ENCODE measurements around the gene EFCAB9.
"Not testable (repeated sequence)": the region's sequence is repeated elsewhere in the genome, so short reads cannot be mapped to it uniquely, and the experiment has no call there.

Gene EFCAB9

GRCh38 chr5:172193872-172194271 is at the start of gene EFCAB9:
EFCAB9 (plus strand) TSS chr5:172194172; CDS start chr5:172194173, 1 bp downstream.
- DNase-seq (ENCODE audit: low read depth), result no peak

DNA sequence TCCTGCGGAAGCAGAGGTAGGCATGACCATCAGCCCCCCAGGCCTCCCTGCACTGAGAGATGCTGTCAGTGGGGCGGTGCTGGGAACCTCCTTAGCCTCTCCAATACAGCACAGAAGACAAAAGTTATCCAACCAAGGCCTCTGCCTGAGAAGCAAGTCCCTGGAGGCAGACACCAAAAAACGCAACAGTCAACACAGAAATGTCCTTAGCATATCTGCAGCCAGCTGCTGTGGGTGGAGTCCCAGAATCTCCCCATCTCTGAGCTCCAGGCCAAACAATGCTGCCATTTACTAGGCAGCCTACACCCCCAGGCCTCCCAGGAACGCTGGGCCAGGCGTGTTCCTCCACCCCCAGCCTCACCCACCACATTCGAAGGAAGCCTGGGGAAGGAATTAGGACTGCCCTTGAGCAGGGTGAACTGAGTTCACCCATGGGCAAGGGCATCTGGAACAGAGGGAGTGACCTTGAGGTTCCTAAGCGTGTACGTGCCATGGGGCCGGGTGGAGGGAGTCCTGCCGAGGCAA is 49.6 kb upstream of the EFCAB9 start:
- no peak for DNase-seq (ENCODE audit: low read depth)

- no peak for DNase-seq (ENCODE audit: low read depth)
These were observed 48.8 kb upstream of the EFCAB9 start for GRCh38 chr5:172144931-172145869.

DNA sequence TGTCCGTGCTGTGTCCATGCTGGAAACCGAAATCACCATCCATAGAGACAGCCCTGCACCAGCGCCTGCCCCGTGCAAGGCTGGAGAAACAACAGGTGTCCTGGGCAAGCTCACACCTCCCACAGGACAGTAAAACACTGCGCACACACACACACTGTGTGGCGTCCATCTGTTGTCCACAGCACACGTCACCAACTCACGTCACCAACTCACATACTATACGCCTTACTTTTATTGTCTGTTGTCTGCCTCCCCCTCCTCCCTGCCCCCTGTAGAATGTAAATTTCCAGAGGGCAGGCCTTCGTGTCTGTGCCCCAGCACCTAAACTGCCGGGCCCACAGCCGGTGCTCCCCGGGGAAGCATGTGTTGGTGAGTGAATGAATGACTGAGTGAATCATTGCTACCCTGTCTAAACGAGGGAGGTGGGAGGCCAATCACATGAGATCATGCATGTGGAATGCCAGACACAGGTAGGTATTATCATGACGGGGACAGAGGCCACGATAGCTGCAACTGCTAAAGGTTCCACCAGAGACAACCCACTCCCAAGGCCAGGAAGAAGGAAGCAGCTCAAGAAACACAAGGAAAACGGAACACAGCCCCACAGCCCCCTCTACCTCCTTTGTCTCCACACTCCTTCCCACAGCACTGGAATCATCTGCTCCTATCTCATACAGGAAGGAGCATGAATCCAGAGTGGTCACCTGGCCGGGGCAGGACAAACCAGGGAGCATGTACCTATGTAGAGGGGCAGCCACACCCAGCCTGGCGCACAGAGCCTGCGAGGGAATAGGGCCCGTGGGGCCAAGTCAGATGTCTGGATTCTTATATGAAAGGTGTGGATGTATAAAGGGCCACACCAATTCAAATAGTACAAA is 47.9 kb upstream of the EFCAB9 start:
- no peak for DNase-seq (ENCODE audit: low read depth)

DNA sequence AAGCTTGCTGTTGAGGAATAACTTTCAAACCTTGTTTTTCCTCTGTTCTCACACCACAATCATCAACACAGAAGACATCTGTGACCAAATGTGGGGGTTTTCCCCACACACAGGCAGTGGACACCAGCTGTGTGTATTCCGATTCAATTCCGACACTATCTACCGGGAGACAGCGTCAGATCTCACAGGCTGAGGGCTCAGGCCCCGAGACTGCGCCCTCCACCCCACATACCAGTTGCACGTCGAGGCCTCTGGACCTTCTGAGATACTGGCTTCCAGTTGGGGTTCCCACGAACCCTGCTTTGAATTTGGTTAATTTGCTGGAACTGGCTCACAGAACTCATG is 47.3 kb upstream of the EFCAB9 start:
- DNase-seq (ENCODE audit: low read depth), result no peak

DNA sequence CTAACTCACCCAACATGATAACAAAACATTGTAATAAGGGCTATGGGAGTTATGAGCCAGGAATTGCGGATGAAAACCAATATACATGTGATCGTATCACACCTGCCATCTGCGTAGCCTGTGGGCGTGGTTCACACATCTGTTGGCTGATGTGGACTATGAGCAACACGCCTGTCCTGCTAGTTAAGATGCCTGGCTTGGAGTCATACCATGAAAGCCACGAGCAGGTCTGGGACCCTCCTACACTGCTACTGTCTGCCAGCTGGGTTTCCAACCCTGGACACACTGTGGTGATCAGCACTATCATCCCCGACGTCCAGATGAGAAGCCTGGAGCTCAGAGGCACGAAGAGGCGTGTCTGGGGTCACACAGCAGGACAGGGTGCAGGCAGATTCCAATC is 46.1 kb upstream of the EFCAB9 start:
- no peak for DNase-seq (ENCODE audit: low read depth)

DNA sequence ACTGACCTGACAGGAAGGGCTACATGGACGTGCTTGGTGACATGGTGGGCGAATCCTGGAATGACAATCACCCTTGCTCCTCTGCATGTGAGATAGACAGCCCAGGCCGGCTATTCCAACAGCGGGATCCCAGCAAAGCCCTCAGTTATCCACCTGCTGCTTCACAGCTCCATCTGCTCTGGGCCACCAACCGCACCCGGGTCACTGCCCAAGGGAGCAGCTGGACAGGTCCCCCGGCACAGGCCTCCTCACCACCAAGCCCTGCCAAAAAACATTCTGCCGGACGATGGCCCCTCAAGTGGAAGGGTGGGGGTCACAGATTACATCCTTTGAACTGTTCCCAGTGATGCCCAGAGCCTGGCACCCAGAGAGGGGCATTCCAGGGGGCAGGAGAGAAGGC is 45.6 kb upstream of the EFCAB9 start:
- no peak for DNase-seq (ENCODE audit: low read depth)

- DNase-seq (ENCODE audit: low read depth), result no peak
These were observed 44.9 kb upstream of the EFCAB9 start for GRCh38 chr5:172149073-172149472.

DNA sequence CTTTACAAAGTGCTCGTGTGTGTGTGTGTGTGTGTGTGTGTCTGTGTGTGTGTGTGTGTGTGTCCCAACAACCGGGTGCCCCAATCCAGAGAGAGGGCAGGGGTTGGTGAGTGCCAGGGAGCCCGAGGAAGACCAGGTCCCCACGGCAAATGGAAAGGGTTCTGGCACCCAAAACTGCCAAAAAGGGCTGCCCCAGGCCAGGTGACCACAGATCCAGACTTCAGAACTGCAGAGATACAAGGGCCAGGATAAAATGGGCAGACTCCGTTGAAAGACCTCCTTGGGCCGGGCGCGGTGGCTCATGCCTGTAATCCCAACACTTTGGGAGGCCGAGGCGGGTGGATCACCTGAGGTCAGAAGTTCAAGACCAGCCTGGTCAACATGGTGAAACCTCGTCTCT is 44.5 kb upstream of the EFCAB9 start:
- DNase-seq (ENCODE audit: low read depth), result not testable (repeated sequence)

- no peak for DNase-seq (ENCODE audit: low read depth)
These were observed 43.2 kb upstream of the EFCAB9 start for GRCh38 chr5:172150514-172151425.

- no peak for DNase-seq (ENCODE audit: low read depth)
These were observed 42.2 kb upstream of the EFCAB9 start for GRCh38 chr5:172151661-172152210.

GRCh38 chr5:172153695-172154094 is 40.3 kb upstream of the EFCAB9 start:
- no peak for DNase-seq (ENCODE audit: low read depth)

DNA sequence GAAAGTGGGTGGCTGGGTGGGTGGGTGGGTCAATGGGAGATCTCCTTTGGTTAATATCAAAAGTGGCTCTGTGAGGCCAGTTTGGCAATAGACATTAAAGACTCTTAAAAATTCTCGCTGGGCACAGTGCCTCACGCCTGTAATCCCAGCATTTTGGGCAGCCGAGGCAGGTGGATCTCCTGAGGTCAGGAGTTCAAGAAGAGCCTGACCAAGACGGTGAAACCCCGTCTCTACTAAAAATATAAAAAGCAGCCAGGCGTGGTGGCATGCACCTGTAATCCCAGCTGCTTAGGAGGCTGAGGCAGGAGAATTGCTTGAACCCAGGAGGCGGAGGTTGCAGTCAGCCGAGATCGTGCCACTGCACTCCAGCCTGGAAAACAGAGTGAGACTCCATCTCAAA is 38.9 kb upstream of the EFCAB9 start:
- not testable (repeated sequence) for DNase-seq (ENCODE audit: low read depth)

- no peak for DNase-seq (ENCODE audit: low read depth)
These were observed 37.4 kb upstream of the EFCAB9 start for GRCh38 chr5:172156541-172156994.

DNA sequence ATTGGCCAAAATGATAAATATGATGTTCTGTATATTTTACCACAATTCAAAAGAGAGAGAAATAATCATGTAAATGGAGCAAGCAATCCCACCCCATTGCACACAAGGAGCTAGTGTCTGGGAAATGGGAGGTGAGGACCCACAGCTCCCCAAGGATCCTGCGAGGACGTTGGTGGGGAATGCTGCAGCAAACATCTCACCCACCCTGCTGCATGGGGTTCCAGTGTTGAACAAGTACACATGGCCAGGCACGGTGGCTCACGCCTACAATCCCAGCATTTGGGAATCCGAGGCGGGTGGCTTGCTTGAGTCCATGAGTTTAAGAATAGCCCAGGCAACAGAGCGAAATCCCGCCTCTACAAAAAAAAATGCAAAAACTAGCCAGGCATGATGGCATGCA is 35.0 kb upstream of the EFCAB9 start:
- no peak for DNase-seq (ENCODE audit: low read depth)

DNA sequence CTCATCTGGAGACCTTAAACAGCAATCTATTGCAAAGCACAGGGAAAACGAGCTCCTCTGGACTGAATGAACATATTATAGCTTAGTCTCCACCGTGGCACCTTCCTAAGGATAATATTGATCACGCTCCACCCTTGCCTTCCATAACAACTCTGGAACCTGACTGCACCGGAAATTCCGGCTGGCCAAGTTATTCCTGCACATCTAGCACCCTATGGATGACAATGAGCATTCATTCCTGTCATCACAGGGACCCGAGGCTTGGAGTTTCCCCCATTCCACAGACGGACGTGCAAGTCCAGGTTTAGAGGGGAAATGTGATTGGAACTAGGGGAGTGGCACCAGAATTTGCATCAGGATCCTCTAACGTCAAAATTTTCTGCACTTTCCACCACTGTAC is 33.5 kb upstream of the EFCAB9 start:
- DNase-seq (ENCODE audit: low read depth), result no peak

- no peak for DNase-seq (ENCODE audit: low read depth)
These were observed 31.5 kb upstream of the EFCAB9 start for GRCh38 chr5:172162323-172162986.

DNA sequence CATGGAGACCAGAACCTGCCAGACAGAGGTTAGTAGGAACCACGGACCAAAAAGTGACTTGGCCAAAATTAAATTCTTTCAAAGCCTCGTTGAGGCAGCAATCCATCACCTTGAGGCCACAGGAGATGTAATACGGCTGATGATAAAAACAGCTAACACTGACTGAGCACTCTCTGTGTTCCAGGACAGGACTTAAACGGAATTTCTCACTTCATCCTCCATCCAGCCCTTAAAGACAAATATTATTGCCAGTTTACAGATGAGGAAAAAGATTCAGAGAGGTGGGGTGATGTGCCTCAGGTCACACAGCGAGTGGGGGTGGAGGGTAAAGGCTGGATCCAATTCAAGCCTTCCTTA is 31.0 kb upstream of the EFCAB9 start:
- DNase-seq (ENCODE audit: low read depth), result no peak

DNA sequence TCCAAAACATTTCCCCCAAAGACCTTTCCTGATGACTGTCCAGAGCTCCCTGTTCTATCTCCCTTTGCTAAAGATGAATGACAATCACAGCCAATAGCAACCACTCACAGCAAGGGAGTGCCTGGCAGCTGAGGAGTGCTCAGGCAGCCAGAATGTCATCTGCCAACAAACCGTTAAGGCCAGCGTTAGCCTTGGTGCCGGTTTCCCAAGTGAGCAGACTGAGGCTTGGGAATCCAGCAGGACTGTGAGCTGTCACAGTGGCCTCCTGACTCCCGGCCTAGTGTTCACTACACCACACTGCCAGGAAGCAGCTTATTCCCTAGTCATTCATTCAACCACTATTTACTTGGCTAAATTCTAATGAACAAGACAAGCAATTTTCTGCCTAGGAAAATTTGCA is 30.6 kb upstream of the EFCAB9 start:
- no peak for DNase-seq (ENCODE audit: low read depth)

GRCh38 chr5:172164769-172165212 is 29.2 kb upstream of the EFCAB9 start:
- no peak for DNase-seq (ENCODE audit: low read depth)

GRCh38 chr5:172165465-172165864 is 28.5 kb upstream of the EFCAB9 start:
- no peak for DNase-seq (ENCODE audit: low read depth)

Data from stimulated activated CD8-positive, alpha-beta memory T cell treated with anti-CD3 and anti-CD28 coated beads, Interleukin-4, amount 100 ng/mL, for 24 hours (primary cell).